Activated naive CD4-positive, alpha-beta T cell treated with Interleukin-2 at 50 U/mL for 16 hours (primary cell): ENCODE results near the gene CHPF.
A peak's percentile ranks its signal among the peaks of the same experiment; 100 is the strongest.

Experiments used
- DNase-seq: peaks from one replicate; pipeline ENCODE4 v3.0.0-alpha.2; 2020

CHPF gene

GRCh38 chr2:219551441-219552381, 8.1 kb upstream of the CHPF start:
- no peak for DNase-seq

- DNase-seq, result no peak
Observed at GRCh38 chr2:219549619-219550018, 6.0 kb upstream of the CHPF start.

- DNase-seq, result no peak
Observed at GRCh38 chr2:219548990-219549389, 5.4 kb upstream of the CHPF start.

- DNase-seq, result no peak
Observed at GRCh38 chr2:219547621-219548020, 4.0 kb upstream of the CHPF start.

- DNase-seq, result no peak
Observed at GRCh38 chr2:219545943-219546352, 2.3 kb upstream of the CHPF start.

- DNase-seq, result no peak
Observed at GRCh38 chr2:219545295-219545942, 1.8 kb upstream of the CHPF start.

GRCh38 chr2:219544567-219544966, 958 bp upstream of the CHPF start:
- no peak for DNase-seq

GRCh38 chr2:219542931-219543595, 546 bp downstream of the CHPF start:
- no peak for DNase-seq

GRCh38 chr2:219541611-219542180, 1.9 kb downstream of the CHPF start:
- peak; percentile 87 for DNase-seq

GRCh38 chr2:219540784-219541504, 2.7 kb downstream of the CHPF start:
- no peak for DNase-seq

- DNase-seq, result no peak
Observed at GRCh38 chr2:219539926-219540678, 3.5 kb downstream of the CHPF start.

GRCh38 chr2:219538956-219539788, 4.4 kb downstream of the CHPF start:
- DNase-seq, result no peak

GRCh38 chr2:219538504-219538951, 5.1 kb downstream of the CHPF start:
- no peak for DNase-seq

GRCh38 chr2:219537657-219538488, 5.7 kb downstream of the CHPF start:
- DNase-seq, result no peak

- DNase-seq, result no peak
Observed at GRCh38 chr2:219536967-219537366, 6.6 kb downstream of the CHPF start.

GRCh38 chr2:219536425-219536824, 7.2 kb downstream of the CHPF start:
- DNase-seq, result no peak

- DNase-seq, result no peak
Observed at GRCh38 chr2:219533930-219534661, 9.5 kb downstream of the CHPF start.

GRCh38 chr2:219532378-219532649, 11.3 kb downstream of the CHPF start:
- no peak for DNase-seq

- DNase-seq, result no peak
Observed at GRCh38 chr2:219531639-219532377, 11.8 kb downstream of the CHPF start.
